Myocyte (in vitro differentiated cells): ENCODE measurements around the gene UQCRQ. TPM values are rescaled to one million over a fixed set of nuclear protein-coding genes. Genes with fewer than 3 reads are reported as not detected.

Experiments used
- DNase-seq: peaks from one replicate; pipeline ENCODE4 v3.0.0-alpha.2; 2012; ENCODE audit warnings: low read depth
- total RNA-seq: library from RNA; depleted of rRNA; stranded (reverse); fragments of >200 nt; gene quantifications from 2 replicates; pipeline ENCODE4 v1.2.3, GENCODE V29; 2014

UQCRQ gene
- total RNA-seq, 1 donor from 2014 or later = 99.8 TPM

DNA sequence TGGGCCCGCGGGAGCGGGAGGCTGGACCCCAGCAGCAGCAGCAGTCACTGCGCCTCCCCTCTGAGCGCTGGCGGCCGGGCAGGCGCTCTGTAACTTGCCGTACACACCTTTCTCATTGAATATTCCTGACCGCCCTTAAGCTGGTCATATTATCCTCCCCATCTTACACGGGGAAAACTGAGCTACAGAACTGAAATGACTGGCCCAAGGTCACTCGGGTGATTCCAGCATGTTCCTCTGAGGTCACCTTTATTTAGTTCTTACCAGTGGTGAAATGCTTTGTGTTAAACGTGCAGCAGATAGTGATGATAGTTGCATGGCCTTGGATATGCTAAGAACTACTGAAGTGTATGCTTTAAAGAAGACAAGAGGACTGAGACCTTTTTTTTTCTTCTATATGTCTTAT, 607 bp downstream of the UQCRQ start:
- DNase-seq = no peak

GRCh38 chr5:132868754-132869153, 2.3 kb downstream of the UQCRQ start:
- no peak for DNase-seq

GRCh38 chr5:132870801-132871200, 4.4 kb downstream of the UQCRQ start:
- no peak for DNase-seq

- no peak for DNase-seq
These were observed 5.2 kb downstream of the UQCRQ start for GRCh38 chr5:132871459-132872284.

DNA sequence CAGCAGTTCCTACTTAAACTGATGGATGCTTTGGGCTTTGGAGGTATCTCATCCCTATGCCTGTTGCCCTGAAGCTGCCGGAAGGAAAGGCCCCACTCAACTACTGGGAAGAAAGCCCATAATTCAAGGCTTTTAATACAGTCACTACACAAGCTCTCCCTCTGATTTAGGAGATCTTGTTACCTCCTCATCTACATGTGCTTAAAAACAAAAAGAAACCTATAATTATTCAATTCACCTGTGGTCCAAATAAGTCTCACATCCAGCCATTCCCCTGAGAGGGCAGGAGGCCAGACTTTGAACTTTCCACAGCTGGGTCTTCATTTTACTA, 6.3 kb downstream of the UQCRQ start:
- DNase-seq = no peak

DNA sequence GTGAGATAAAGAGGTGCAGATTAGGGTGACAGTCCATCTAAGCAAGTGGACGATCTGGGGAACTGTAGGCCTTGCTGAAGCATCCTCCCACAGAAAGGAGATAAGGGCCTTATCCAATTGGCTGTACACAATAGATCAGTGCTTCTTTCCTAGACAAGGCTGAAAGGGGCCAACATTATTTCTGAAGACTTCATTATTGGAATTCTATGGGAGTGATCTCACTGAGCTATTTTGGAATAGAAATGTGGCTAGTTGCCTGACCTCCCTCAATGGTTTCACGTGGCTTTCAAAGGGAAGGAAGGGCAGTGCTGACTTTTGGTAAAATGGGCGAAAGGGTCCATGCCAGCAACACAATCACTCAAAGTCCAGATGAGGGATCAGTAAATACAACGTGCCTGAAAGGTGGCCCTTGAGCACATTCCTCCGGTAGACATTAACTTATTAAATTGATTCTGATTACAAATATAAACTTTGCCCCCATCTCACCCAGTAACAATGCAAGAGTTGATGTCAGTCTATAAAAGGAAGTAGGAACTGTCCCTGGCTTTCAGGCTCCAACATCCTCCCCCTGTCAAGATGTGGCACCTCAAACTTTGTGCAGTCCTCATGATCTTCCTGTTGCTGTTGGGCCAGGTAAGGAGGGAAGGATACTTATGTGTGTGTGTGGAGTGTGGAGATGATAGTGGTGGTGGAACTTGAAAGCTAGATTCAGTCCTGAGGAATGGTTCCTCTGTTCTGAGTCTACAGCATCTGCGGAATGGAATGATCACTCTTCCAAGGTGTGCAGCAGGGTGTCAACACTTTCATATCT, 6.9 kb downstream of the UQCRQ start, which contains the start of gene LEAP2:
LEAP2 (plus strand) TSS at position 550 of the 811 bp plus-strand sequence; CDS start at position 577, 27 bp downstream.
- DNase-seq = peak; percentile 63

DNA sequence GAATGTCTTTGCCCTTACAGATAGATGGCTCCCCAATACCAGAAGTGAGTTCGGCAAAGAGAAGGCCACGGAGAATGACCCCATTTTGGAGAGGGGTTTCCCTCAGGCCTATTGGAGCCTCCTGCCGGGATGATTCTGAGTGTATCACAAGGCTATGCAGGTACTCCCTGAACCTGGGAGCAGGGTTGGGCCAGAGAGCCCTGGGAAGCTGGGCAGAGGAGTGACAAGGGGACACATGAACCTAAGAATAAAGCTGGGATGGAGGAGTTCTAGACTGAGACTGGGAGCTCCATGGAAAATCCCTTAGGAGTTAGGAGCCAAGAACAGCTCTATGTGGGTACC, 7.5 kb downstream of the UQCRQ start:
- no peak for DNase-seq

GRCh38 chr5:132876020-132876759, 9.7 kb downstream of the UQCRQ start:
- no peak for DNase-seq

DNA sequence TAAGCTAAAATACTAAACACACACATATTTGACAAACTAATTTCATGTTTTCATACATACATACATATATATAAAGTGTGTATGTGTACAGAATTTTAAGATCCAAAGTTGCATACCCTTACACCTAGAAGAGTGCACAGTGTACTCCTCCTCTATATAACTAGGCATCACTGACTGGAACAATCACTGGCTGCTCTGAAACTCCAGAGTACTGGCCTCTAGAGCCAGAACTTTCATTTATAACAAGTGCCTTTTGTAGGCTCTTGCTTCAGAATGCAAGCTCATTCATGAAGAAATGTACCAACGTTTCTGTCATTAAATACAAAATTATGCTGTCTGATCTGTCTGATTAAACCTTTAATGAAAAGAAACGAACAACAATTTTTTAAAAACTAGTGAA, 11.0 kb downstream of the UQCRQ start:
- DNase-seq = no peak

- peak; percentile 92 for DNase-seq
These were observed 11.5 kb downstream of the UQCRQ start for GRCh38 chr5:132877938-132878337.

- peak; percentile 71 for DNase-seq
These were observed 16.9 kb downstream of the UQCRQ start for GRCh38 chr5:132883261-132883834.

- no peak for DNase-seq
These were observed 18.1 kb downstream of the UQCRQ start for GRCh38 chr5:132884548-132884947.

DNA sequence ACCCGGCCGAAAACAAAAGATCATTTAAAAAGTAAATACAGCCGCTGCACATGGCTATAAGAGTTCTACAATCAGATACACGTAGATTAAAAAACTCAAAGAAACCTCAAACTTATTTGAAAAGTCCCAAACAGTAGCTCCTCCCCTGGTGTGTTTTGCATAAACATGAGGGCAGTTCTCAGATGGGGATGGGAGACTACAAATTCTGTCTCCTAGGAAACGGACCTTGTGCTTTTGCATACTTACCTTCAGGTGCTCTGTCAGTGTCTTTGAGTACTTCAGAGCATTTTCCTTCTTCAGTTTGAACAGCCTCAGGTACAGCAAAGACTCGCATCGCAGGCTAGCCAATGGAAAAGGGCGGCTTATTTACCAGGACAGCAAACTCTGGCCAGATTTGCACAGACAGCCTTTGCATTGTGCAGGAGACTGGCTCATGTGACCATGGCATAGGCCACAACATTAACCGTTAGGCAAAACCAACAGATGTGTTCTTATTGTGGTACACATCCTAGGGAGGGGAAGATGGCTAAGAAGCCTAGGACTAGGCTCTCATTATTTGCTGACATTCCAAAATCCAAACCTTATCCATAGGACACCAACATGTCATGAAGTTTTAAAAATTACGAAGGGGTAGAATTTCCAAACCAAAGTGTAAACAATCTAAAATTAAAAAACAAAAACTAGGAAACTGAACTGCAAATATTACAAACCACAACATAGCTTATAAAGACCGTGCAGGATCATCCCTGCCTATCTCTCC, 19.8 kb downstream of the UQCRQ start:
- no peak for DNase-seq

DNA sequence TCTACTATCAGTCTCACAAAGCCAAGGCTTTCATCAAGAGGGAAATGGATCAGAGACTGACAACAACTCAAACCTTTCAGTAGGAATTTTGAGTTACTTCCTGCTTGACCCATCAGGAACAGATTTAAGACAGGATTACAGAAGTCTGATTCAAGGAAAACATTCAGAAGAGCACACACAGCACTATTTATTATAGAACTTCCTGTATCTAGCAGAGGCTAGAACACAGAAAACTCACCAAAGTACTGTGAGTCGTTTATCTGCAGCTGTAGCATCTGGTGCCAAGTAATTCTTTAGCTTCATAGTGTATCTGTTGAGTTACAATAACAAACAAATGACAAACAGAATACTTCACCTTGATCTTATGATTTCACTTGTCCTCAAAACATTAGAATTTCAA, 20.8 kb downstream of the UQCRQ start:
- no peak for DNase-seq

- no peak for DNase-seq
These were observed 23.1 kb downstream of the UQCRQ start for GRCh38 chr5:132889501-132889900.

DNA sequence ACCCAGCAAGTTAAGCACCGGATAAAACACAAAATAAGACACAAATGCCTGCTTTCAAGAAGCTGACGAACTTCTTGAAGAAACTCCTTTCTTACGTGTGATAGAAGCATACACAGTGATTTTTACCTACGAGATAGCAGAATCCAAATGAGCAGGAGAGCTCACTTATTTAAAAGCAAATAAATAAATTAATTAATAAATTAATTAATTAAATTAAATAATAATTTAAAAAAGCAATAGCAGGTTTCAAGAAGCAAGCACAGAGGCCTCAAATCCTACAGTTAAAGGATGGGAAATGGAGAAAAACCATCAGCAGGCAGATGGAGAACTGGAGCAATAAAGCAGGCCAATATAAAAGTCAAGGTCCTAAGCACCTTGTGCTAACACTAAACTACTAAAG, 24.4 kb downstream of the UQCRQ start:
- DNase-seq = no peak

- DNase-seq = no peak
These were observed 29.4 kb downstream of the UQCRQ start for GRCh38 chr5:132895719-132896305.

DNA sequence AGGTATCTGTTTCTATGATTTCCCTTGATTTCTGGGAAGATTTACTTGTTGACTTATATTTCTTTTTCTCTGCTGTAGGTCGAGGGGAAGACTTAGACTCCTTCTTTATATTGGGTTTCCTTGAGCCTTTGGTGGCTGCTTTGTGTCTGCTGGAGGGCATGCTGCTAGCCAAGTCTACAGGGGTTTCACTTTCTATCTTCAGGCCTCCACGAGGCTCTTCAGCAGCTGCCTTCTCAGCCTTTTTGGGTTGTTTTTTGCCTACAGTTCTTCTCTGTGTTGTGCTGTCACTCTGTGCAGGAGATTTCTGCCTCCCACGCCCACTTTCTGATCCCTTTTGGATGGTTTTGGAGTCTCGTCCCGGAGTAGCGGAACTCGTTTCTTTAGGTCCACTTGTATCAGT, 30.2 kb downstream of the UQCRQ start:
- DNase-seq = no peak

DNA sequence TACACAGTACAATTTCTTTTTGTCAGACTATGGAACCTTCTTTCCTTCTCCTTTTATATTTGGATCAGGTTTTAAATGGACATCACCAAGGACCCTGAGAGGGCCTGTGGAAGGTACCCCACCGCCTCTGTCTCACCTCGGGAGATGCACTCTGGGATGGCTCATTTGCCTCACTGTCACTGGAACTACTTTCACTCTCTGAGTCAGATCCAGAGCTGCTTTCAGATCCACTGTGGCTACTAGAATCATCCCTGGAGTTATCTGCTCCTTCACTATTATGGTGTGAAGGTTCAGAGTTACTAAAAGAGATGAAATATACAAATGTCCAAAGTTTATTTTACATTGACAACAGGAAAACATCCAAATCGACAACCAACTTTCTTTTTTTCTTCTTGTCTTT, 31.7 kb downstream of the UQCRQ start:
- DNase-seq = no peak

GRCh38 chr5:132901036-132901435, 34.6 kb downstream of the UQCRQ start:
- DNase-seq = no peak
